ENCODE data around the gene USP6. TPM values are rescaled to one million over a fixed set of nuclear protein-coding genes. Genes with fewer than 3 reads are reported as not detected.
"Not testable (repeated sequence)": the region's sequence is repeated elsewhere in the genome, so short reads cannot be mapped to it uniquely, and the experiment has no call there.

Gene USP6
- total and polyA plus RNA-seq, 10 of the 15 experiments (the other 5 are each of a cell fraction or from before 2014, with no cell fraction given): under 0.01 to 0.39 (median 0.10) TPM; not detected in 2

DNA sequence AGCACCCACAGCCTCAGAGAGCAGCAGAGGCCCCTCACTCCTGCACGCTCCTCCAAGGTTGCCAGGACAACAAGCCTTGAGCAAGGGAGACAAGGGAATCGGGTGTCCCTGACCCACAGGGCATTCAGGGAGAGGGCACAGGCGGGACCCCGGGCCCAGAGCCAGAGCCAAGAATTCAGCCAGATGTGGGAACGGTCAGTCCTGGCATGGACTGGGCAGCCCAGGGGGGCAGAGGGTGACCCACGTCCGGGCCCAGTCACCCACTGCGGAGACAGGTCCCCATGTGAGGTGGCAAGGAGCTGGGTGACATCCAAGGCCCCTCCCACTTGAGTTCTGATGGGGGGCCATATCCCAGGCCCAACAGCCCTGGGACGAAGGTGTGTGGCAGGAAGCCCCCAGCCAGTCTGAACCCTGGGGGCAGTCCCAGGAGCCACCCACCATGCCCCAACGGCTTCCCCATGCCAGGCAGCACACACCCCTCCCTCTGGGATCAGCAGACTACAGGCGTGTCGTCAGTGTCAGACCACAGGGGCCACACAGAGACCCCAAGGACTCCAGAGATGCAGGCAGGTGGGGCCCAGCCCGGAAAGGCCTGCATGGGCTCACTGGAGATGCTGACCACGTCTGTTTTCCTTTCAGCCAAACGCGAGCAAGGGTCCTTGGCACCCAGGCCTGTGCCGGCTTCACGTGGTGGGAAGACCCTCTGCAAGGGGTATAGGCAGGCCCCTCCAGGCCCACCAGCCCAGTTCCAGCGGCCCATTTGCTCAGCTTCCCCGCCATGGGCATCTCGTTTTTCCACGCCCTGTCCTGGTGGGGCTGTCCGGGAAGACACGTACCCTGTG, 23.0 kb downstream of the USP6 start (continued):
- no peak for TF ChIP-seq IKZF2 (IDR thresholded peaks at IDR 0.05)
- TF ChIP-seq RAD21 (IDR thresholded peaks at IDR 0.05; ENCODE audit: insufficient read depth, low read depth, low read length): no peak
- TF ChIP-seq, protein P1, sequence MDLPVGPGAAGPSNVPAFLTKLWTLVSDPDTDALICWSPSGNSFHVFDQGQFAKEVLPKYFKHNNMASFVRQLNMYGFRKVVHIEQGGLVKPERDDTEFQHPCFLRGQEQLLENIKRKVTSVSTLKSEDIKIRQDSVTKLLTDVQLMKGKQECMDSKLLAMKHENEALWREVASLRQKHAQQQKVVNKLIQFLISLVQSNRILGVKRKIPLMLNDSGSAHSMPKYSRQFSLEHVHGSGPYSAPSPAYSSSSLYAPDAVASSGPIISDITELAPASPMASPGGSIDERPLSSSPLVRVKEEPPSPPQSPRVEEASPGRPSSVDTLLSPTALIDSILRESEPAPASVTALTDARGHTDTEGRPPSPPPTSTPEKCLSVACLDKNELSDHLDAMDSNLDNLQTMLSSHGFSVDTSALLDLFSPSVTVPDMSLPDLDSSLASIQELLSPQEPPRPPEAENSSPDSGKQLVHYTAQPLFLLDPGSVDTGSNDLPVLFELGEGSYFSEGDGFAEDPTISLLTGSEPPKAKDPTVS (IDR thresholded peaks at IDR 0.05; ENCODE audit: low read depth, low read length): no peak

DNA sequence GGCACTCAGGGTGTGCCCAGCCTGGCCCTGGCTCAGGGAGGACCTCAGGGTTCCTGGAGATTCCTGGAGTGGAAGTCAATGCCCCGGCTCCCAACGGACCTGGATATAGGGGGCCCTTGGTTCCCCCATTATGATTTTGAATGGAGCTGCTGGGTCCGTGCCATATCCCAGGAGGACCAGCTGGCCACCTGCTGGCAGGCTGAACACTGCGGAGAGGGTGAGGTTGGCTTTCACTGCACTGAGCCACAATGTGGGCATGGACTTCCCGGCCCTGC, 23.6 kb downstream of the USP6 start:
- TF ChIP-seq ZSCAN29 (IDR thresholded peaks at IDR 0.05): no peak
- no peak for TF ChIP-seq NFYB (IDR thresholded peaks at IDR 0.05; ENCODE audit: insufficient read depth, low read depth, low read length)
- TF ChIP-seq EP300 (IDR thresholded peaks at IDR 0.05; ENCODE audit: borderline replicate concordance in 1 of 2, control insufficient read depth in 1 of 2, low read depth in 2 of 2, low read length in 2 of 2): no peak
- no peak for TF ChIP-seq BCL11A (IDR thresholded peaks at IDR 0.05; ENCODE audit: low read depth, low read length)
- TF ChIP-seq RB1 (IDR thresholded peaks at IDR 0.05; ENCODE audit: borderline replicate concordance): no peak
- no peak for TF ChIP-seq SRF (IDR thresholded peaks at IDR 0.05; ENCODE audit: low read depth in 2 of 2, low read length in 2 of 2)
- no peak for TF ChIP-seq HDAC2 (IDR thresholded peaks at IDR 0.05)
- TF ChIP-seq NR2F1 (conservative IDR thresholded peaks at IDR 0.05): no peak
- TF ChIP-seq ATF7 (IDR thresholded peaks at IDR 0.05; ENCODE audit: low read depth): no peak
- no peak for TF ChIP-seq MEF2B (IDR thresholded peaks at IDR 0.05; ENCODE audit: partially characterized antibody, poor library complexity, severe bottlenecking)
- TF ChIP-seq TCF12 (IDR thresholded peaks at IDR 0.05; ENCODE audit: low read depth, low read length): no peak
- CTCF ChIA-PET: no interaction called here
- RAD21 ChIA-PET (ENCODE audit: unreplicated experiment): no interaction called here
- Histone ChIP-seq H2AFZ (ENCODE audit: control insufficient read depth, low read depth, low read length) (no peak overlapping the region), H3K36me3 (ENCODE audit: control insufficient read depth in 2 of 2, insufficient read depth in 2 of 2, low read length in 1 of 2) (no peaks in the 10 kb centered on the region), H4K20me1 (ENCODE audit: control insufficient read depth, insufficient read depth) (no peaks in the 10 kb centered on the region), H3K9me3 (replicated peaks; ENCODE audit: control insufficient read depth, insufficient read depth, low read length) (no peaks in the 10 kb centered on the region), H3K4me1 (ENCODE audit: control insufficient read depth, insufficient read depth, low read length) (no peaks in the 10 kb centered on the region), H3K4me2 (ENCODE audit: control insufficient read depth, insufficient read depth) (no peak overlapping the region), H3K9ac (ENCODE audit: control insufficient read depth, insufficient read depth, low read length) (no peak overlapping the region), H3K27me3 (replicated peaks in 1 of 2; ENCODE audit: control insufficient read depth in 2 of 2, insufficient read depth in 2 of 2, low read length in 1 of 2) (no peaks in the 10 kb centered on the region), H3K4me3 (no peak overlapping the region), H3K27ac (ENCODE audit: control insufficient read depth, insufficient read depth) (no peak overlapping the region), H3K79me2 (ENCODE audit: control insufficient read depth, insufficient read depth, low read length) (no peaks in the 10 kb centered on the region)
- intact Hi-C loops (cut with micrococcal nuclease; ENCODE audit: unreplicated experiment) (no loop called here), in situ Hi-C loops (cut with MboI) (no loop called here)
- BruUV-seq (replicated peaks): no TSS peak
- SMC1A ChIA-PET (ENCODE audit: uncharacterized antibody, unreplicated experiment): no interaction called here
- FAIRE-seq: no peak
- 56% methylated on average over 4 of the region's 5 CpGs for WGBS (ENCODE audit: insufficient coverage, insufficient replicate concordance, low lambda C conversion rate, missing lambda C conversion rate)
- ATAC-seq: no peak
- no peak for DNase-seq (ENCODE audit: low read depth, low spot score)
- POLR2A ChIA-PET: no interaction called here

DNA sequence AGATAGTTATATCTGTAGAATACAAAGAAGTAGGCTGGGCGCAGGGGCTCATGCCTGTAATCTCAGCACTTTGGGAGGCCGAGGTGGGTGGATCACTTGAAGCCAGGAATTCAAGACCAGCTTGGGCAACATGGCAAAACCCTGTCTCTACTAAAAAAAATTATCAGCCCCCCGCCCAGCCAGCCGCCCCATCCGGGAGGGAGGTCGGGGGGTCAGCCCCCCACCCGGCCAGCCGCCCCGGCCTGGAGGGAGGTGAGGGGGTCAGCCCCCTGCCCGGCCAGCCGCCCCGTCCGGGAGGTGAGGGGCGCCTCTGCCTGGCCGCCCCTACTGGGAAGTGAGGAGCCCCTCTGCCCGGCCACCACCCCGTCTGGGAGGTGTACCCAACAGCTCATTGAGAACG, 27.0 kb downstream of the USP6 start:
- POLR2A ChIA-PET; in situ Hi-C loops (cut with MboI); CTCF ChIA-PET; H3K36me3 ChIP-seq (ENCODE audit: control insufficient read depth in 2 of 2, insufficient read depth in 2 of 2, low read length in 1 of 2); H3K4me3 ChIP-seq; H3K79me2 ChIP-seq (ENCODE audit: control insufficient read depth, insufficient read depth, low read length); H4K20me1 ChIP-seq (ENCODE audit: control insufficient read depth, insufficient read depth); intact Hi-C loops (cut with micrococcal nuclease; ENCODE audit: unreplicated experiment); H3K27ac ChIP-seq (ENCODE audit: control insufficient read depth, insufficient read depth); SMC1A ChIA-PET (ENCODE audit: uncharacterized antibody, unreplicated experiment); H3K9ac ChIP-seq (ENCODE audit: control insufficient read depth, insufficient read depth, low read length); DNase-seq (ENCODE audit: low read depth, low spot score); RAD21 ChIA-PET (ENCODE audit: unreplicated experiment); H2AFZ ChIP-seq (ENCODE audit: control insufficient read depth, low read depth, low read length); BruUV-seq (replicated peaks); ATAC-seq; H3K27me3 ChIP-seq (replicated peaks in 1 of 2; ENCODE audit: control insufficient read depth in 2 of 2, insufficient read depth in 2 of 2, low read length in 1 of 2); H3K9me3 ChIP-seq (replicated peaks; ENCODE audit: control insufficient read depth, insufficient read depth, low read length); H3K4me2 ChIP-seq (ENCODE audit: control insufficient read depth, insufficient read depth); FAIRE-seq; H3K4me1 ChIP-seq (ENCODE audit: control insufficient read depth, insufficient read depth, low read length): not testable (repeated sequence)
- WGBS (ENCODE audit: insufficient coverage, insufficient replicate concordance, low lambda C conversion rate, missing lambda C conversion rate): 41% methylated on average over 6 of the region's 18 CpGs

Measured in GM12878 (cell line).